ENCODE results near the gene SLC12A7. TPM values are rescaled to one million over a fixed set of nuclear protein-coding genes. Genes with fewer than 3 reads are reported as not detected.
A peak's percentile ranks its signal among the peaks of the same experiment; 100 is the strongest.

The SLC12A7 gene
- total RNA-seq, 1 experiment from 2014 or later: 30.8 TPM

DNA sequence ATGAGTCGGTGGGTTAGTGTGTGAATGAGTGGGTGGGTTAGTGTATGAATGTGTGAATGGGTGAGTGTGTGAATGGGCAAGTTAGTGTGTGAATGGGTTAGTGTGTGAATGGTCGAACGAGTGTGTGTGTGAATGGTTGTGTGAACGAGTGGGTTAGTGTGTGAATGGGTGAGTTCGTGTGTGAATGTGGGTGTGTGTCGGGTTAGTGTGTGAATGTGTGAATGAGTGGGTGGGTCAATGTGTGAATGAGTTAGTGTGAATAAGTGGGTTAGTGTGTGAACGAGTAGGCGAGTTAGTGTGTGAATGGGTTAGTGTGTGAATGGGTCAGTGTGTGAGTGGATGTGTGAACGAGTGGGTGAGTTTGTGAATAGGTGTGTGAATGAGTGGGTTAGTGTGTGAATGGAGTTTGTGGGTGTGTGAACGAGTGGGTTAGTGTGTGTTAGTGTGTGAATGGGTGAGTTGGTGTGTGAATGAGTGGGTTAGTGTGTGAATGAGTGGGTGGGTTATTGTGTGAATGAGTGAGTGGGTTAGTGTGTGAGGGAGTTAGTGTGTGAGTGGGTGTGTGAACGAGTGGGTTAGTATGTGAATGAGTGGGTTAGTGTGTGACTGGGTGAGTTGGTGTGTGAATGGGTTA lies 64.4 kb downstream of the SLC12A7 start:
- H3K23me2 ChIP-seq (ENCODE audit: insufficient read length, low read depth, low read length, poor library complexity, severe bottlenecking): no peaks in the 10 kb centered on the region
- TF ChIP-seq, protein P1, sequence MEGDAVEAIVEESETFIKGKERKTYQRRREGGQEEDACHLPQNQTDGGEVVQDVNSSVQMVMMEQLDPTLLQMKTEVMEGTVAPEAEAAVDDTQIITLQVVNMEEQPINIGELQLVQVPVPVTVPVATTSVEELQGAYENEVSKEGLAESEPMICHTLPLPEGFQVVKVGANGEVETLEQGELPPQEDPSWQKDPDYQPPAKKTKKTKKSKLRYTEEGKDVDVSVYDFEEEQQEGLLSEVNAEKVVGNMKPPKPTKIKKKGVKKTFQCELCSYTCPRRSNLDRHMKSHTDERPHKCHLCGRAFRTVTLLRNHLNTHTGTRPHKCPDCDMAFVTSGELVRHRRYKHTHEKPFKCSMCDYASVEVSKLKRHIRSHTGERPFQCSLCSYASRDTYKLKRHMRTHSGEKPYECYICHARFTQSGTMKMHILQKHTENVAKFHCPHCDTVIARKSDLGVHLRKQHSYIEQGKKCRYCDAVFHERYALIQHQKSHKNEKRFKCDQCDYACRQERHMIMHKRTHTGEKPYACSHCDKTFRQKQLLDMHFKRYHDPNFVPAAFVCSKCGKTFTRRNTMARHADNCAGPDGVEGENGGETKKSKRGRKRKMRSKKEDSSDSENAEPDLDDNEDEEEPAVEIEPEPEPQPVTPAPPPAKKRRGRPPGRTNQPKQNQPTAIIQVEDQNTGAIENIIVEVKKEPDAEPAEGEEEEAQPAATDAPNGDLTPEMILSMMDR (conservative IDR thresholded peaks at IDR 0.05): no peak
- H4K20me1 ChIP-seq (ENCODE audit: control insufficient read depth, insufficient read depth, insufficient read length): peaks cover 3% of the 10 kb centered on the region
- no peak overlapping the region for H3K4me2 ChIP-seq (ENCODE audit: insufficient read depth, insufficient read length, low read length)
- H3K23ac ChIP-seq (ENCODE audit: insufficient read length, low read depth, low read length): no peak overlapping the region
- peak overlapping the region in 1 of 3 experiments; percentile 26; a peak in 1 of 7 replicates for H3K27ac Mint-ChIP-seq
- no peak overlapping the region for H4K5ac ChIP-seq (ENCODE audit: insufficient read length, low read depth, low read length)
- peaks cover 3 to 32% (median 5%) of the 10 kb centered on the region in 3 experiments; a peak in 5 of 7 replicates for H3K36me3 Mint-ChIP-seq (ENCODE audit: insufficient read depth in 1 of 3, low read depth in 3 of 3)
- H4K91ac ChIP-seq (ENCODE audit: insufficient read length, low read depth, low read length): no peak overlapping the region
- no peak overlapping the region for H4K8ac ChIP-seq (replicated peaks; ENCODE audit: insufficient read length, low read depth, low read length)
- H2BK12ac ChIP-seq (ENCODE audit: insufficient read length, low read depth, low read length): no peak overlapping the region
- H3K27me3 Mint-ChIP-seq (ENCODE audit: low read depth): peaks cover 5% of the 10 kb centered on the region
- no peak overlapping the region for H3K18ac ChIP-seq (ENCODE audit: insufficient read length, low read depth, low read length)
- H3K27ac ChIP-seq (ENCODE audit: insufficient read length, low read depth, low read length): no peak overlapping the region
- H3K9ac ChIP-seq (ENCODE audit: extremely low read depth, insufficient read length, low read length): no peak overlapping the region
- H3K79me1 ChIP-seq (ENCODE audit: insufficient read depth, low read depth, low read length, poor library complexity, severe bottlenecking): no peaks in the 10 kb centered on the region
- H3K27me3 ChIP-seq (ENCODE audit: insufficient read depth, low read length): no peaks in the 10 kb centered on the region
- no peak overlapping the region for H2BK20ac ChIP-seq (ENCODE audit: low read depth, low read length, poor library complexity, severe bottlenecking)
- no peaks in the 10 kb centered on the region for H3K4me1 Mint-ChIP-seq
- 100% methylated on average over 11 of the region's 11 CpGs for WGBS (ENCODE audit: extremely low coverage, insufficient read length, low lambda C conversion rate)
- no peak overlapping the region for H2BK120ac ChIP-seq (ENCODE audit: low read depth, low read length, poor library complexity, severe bottlenecking)
- no peak overlapping the region for H2BK5ac ChIP-seq (ENCODE audit: insufficient read length, low read length)
- H3K4me1 ChIP-seq (ENCODE audit: insufficient read depth, low read length): no peaks in the 10 kb centered on the region
- no peaks in the 10 kb centered on the region for H3K79me2 ChIP-seq (ENCODE audit: insufficient read depth, low read length)
- no peak overlapping the region for H3K56ac ChIP-seq (ENCODE audit: insufficient read length, low read depth, low read length)
- H3T11ph ChIP-seq (ENCODE audit: low read length): no peak overlapping the region
- peaks cover 49 to 52% of the 10 kb centered on the region in 2 experiments for H3K9me3 Mint-ChIP-seq
- H3K4ac ChIP-seq (ENCODE audit: low read depth, low read length): no peak overlapping the region
- peaks cover 4% of the 10 kb centered on the region for H3K9me3 ChIP-seq (ENCODE audit: control insufficient read depth, low read depth, low read length)
- no peak overlapping the region for H2BK15ac ChIP-seq (ENCODE audit: low read depth, low read length)
- no peak overlapping the region for H2AFZ ChIP-seq (ENCODE audit: low read length)
- no peak overlapping the region for H2AK5ac ChIP-seq (ENCODE audit: insufficient read length, low read length)
- no peak overlapping the region for H3K14ac ChIP-seq (ENCODE audit: insufficient read depth, low read length)
- no peak for DNase-seq
- H3K4me3 Mint-ChIP-seq: no peak overlapping the region; a peak in 1 of 5 replicates

Data from H9 (cell line).